ELR (cell line): ENCODE data around the gene TULP4.
A peak's percentile ranks its signal among the peaks of the same experiment; 100 is the strongest.

Experiments
- DNase-seq: peaks from one replicate; pipeline ENCODE4 v3.0.0-alpha.2; 2015; ENCODE audit warnings: low read depth

Gene TULP4

GRCh38 chr6:158358450-158359077 lies 46.3 kb downstream of the TULP4 start:
- no peak for DNase-seq

DNA sequence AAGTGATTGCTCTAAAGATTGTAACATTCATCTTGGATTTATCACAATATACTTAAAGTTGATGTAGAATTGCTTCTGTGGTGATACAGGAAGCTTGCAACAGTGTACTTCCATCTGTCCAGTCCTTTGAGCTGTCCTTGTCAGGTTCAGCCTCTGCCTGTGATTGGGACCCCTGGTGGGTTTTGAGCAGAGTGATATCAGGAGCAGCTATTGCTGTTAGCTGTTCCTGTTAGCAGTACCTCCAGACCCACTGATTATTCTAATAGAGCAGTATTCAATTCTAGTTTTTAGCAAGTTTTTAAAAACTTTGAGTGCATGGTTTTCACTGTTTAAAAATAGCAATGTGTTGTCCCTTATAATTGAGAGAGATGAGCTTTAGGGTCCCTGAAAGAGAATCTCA lies 48.8 kb downstream of the TULP4 start:
- DNase-seq: no peak

- no peak for DNase-seq
These were observed 49.9 kb downstream of the TULP4 start for GRCh38 chr6:158361961-158362669.

DNA sequence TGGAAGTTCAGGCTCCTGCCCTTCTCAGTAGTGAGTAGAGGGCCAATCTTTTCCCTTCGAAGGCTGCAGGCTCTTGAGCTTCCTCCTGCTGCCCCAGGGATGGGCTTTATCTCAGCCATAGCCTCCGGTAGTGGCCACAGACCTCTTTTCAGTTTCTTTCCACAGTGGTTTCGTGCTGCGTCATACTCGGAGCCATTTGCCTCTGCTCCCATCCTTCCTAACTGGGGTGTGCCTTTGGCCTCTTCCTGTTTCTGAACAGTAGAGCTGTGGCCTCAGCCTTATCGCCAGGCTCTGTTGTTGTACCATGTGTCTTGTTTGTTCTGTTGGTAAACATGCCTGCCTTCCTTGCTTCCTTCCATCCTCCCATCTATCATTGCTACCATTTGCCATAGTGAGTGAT lies 54.1 kb downstream of the TULP4 start:
- no peak for DNase-seq

DNA sequence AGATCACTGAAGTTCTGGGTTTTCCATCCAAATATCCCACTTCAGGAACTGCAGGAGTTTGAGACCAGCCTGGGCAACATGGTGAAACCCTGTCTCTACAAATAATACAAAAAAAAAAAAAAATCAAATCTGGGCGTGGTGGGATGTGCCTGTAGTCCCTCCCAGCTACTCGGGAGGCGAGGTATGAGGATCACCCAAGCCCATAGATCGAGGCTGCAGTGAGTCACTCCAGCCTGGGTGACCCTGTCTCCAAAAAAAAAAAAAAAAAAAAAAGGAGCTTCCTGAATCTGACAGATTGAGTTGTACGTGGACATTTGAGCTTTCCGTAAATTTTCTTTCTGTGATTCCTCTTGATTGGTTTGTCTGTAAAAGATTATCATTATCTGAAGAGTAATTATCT lies 55.6 kb downstream of the TULP4 start:
- DNase-seq: peak; percentile 17

- DNase-seq: no peak
These were observed 57.0 kb downstream of the TULP4 start for GRCh38 chr6:158369241-158369640.

GRCh38 chr6:158370805-158371204 lies 58.5 kb downstream of the TULP4 start:
- DNase-seq: no peak

DNA sequence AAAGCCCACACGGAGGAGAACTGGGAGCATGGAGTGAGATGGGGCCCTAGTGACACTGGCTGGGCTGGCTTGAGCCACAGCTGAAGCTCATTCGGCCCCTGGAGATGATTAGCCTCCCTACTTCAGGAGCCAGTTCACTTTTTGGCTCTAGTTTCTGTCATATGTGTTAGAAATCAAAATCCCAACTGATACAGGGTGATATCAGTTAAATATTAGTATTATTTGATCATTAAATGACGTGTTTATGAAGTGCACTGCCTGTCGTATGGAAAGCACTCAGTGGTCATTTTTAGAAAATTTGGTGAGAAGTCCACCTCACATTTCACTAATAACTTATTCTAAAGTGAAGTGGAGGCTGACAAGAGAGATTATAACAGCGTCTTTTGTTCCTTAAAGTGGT lies 59.0 kb downstream of the TULP4 start:
- no peak for DNase-seq

DNA sequence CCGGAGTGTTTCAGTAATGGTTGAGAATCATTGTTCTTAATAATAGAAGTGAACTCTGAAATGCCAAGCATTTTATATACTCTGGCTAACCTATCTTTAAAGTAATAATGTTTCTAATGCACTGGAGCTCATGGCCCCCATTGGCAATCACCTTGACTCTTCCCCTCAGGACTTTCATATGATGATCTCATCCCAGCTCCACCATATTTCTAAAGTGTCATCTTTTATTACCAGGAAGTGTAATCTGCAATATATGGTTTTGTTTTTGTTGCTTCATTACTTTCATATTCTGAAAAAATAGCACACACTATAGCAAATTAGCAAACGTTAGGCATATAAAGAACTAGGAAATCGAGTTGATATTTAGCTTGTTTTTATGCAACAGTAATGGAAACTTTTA lies 60.3 kb downstream of the TULP4 start:
- no peak for DNase-seq

DNA sequence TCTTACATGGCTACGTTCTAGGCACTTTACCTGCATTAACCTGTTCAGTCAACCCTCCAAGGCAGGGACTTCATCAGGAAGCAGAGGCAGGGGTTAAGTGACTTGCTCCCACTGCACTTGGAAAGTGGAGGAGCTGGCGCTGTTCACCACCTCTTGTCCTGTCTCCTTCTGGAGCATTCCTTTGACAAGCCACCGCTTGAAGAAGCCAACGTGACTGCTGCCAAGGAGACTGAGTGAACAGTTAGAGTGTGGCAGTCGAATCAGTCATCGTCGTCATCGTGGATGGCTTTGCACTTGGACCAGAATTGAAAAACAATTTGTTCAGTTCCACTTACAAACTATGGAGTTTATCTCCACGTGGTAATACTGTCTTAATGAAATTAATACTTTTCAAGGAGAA lies 60.9 kb downstream of the TULP4 start:
- DNase-seq: no peak

DNA sequence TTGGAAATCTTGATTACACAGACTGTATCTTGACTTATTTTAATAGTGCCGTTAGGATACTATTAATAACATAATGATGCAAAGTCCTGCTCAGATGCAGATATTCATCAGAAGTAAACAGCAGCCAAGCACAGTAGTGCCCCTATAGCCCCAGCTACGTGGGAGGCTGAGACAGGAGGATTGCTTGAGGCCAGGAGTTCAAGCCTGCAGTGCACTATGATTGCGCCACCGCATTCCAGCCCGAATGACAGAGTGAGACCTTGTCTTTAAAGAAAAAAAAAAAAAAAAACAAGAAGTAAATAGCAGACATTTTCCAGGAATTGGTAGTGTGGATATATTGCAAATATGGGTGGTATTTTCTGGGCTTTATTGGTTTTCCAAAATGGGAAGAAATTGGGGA lies 61.8 kb downstream of the TULP4 start:
- no peak for DNase-seq

DNA sequence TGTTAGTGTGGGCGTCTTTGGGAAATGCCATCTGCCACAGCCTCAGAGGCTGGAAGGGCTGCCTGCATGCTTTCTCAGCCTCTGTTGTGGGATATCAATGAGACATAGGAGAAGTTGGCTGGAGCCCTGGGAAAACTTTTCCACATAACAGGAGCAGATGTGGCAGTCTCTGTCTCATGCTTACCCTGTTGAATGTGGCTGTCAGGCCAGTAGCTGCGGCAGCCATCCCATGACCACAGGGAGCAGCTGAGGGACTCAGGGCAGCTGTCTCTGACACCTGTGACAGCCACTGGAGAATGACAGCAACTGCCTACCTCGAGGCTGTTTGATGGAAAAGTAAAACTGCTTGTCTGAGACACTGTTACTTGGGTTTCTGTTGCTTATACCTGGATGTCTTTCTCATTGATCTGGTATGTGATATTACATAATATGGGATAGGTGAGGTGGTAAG lies 64.4 kb downstream of the TULP4 start:
- no peak for DNase-seq

- DNase-seq: peak; percentile 21
These were observed 65.6 kb downstream of the TULP4 start for GRCh38 chr6:158377860-158378259.

DNA sequence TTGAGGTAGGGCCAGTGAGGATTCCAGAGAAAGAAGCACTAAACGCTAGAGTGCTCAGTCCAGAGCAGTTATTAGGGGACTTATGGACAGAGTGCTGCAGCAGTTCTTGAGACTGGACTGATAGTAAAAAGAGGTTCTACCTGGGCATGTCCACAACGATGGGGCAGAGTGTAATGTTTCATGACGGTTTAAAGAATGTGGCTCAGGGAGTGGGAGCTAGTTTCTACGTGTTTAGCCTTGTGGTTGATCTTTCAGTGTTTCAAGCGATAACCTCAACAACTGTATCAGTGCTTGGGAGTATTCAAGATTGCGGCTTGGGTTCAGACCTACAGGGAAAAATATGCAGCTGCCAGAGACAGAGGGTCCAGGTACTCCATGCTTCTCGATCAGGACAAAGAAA lies 67.1 kb downstream of the TULP4 start:
- DNase-seq: no peak

DNA sequence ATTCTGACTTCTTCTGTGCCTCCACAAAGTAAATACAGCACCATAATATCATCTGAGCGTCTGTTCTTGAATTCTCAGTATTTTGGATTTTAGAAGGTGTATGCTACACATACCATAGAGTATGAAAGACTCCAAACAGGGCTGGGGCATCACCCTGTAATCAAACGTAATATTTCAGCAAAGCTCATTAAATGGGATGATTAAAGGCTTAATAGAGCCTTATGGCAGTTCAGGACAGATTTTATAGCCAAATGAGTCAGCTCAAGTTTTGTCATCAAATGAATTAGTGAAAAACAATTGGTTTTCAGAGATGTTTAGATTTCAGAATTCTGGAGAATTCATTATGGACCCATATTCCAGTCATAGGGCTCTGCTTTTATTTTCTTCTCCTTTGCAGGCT lies 68.9 kb downstream of the TULP4 start:
- DNase-seq: peak; percentile 28

GRCh38 chr6:158382491-158382890 lies 70.2 kb downstream of the TULP4 start:
- DNase-seq: no peak

DNA sequence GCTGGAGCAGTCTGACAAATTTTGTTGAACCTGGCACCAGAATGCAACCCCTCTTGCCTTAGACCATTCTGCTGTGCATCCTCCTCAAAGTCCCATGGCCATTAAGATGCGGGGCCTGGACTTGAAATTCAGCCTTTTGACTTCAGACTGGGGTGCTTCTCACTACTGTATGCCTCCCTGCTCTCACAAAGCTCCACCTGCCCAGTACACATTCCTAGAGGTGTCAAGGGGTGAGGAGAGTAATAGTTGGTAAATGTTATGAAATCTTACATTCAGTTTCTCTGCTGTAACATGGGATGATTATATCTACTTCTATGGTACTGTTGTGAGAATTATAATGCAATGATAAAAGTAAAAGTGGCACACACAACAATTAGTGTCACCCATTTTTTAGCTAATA lies 70.8 kb downstream of the TULP4 start:
- no peak for DNase-seq

- DNase-seq: no peak
These were observed 71.3 kb downstream of the TULP4 start for GRCh38 chr6:158383542-158383941.

DNA sequence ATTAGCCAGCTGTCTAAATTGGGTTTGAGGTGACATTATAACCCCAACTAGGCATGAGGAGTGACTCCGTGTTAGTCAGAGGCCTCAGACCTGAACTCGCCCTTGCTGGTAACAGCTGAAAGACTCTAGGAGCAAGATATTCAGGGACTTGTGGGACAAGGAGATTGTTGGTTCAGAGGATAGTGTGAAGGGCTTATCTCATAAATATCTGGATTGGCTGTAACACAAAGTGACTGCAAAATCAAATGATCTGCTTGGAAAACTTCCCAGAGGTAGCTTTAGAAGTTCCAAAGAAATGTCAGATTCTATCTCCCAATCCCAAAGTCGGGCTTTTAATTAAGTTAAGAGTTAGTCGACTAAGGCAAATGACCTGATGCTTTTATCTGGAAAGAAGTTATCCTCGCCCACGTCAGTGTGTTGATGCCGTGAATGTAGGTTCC lies 72.4 kb downstream of the TULP4 start:
- no peak for DNase-seq

GRCh38 chr6:158387036-158387435 lies 74.8 kb downstream of the TULP4 start:
- peak; percentile 15 for DNase-seq

DNA sequence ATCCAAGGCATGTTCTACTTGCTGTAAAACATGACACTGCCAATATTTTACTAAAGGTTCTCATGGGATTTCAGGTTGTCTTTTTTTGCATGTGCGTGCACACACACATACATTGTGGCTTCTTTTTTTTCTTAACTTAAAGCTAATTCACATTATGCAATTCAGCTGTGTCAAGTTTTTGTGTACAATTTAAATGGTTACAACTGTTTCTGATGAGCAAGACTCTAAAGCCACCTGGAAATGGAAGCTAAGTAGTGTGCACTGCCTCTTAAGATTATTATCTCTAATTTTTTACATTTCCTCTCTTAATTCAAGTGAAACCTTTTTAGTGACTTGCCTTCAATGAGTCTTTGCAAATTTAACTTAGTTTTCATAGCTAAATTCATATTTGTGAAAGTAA lies 75.3 kb downstream of the TULP4 start:
- DNase-seq: no peak

DNA sequence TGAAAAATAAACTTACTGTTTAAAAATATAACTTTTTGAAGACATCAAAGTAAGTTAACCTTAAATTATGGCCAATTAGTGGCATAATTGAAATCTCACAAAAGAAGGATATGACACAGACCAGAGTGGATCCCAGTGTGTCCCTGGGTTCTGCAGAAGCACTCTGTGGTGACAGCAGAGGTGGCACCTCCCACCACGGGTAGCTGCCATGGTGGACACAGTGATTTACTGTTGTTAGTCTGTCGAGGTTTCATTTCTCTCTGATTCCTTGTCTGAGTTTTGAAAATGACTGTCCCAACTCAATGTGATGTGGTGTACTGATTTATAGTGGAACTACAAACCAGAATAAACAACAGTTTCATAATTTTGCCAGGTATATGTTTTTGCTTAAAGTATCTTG lies 76.5 kb downstream of the TULP4 start:
- no peak for DNase-seq

GRCh38 chr6:158389193-158389919 lies 77.1 kb downstream of the TULP4 start:
- DNase-seq: peak; percentile 37
